ENCODE data around the gene CES4A.
"Not testable (repeated sequence)": the region's sequence is repeated elsewhere in the genome, so short reads cannot be mapped to it uniquely, and the experiment has no call there.

Gene CES4A

DNA sequence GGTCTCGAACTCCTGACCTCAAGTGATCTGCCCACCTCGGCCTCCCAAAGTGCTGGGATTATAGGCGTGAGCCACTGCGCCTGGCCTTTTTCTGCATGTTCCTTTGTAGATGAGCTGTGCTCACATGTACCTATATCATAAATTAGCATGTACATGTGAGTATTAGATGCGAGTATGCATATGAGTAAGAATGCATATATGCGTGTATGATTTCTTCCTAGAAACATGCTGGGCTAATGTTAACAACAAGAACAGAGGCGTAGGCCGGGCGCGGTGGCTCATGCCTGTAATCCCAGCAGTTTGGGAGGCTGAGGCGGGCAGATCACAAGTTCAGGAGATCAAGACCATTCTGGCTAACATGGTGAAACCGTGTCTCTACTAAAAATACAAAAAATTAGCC is 5.2 kb downstream of the CES4A start:
- FAIRE-seq = not testable (repeated sequence)

DNA sequence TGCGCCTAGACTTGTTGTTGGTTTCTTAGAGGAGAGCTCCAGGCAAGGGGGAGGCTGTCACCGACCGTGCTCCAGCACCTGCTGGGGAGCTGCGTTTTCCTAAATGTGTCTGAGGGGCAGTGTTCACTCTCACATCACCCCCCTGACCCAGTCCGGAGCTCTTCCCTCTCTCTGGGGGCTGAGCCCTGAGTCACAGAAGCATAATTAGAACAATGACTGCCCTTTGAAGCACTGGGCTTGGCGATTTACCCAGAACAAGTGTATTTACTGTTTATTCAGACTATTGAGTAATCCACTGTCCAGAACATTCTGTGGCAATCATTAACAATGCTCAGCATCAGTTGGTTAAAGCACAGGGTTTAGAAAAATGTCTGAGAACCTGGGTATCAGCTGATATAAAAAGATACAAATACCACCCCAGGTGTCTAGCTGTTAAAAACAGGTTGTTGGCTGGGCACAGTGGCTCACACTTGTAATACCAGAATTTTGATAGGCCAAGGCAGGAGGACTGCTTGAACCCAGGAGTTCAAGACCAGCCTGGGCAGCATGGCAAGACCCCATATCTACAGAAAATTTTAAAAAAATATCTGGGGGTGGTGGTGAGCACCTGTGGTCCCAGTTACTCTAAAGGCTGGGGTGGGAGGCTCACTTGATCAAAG is 8.1 kb downstream of the CES4A start:
- no peak for FAIRE-seq

DNA sequence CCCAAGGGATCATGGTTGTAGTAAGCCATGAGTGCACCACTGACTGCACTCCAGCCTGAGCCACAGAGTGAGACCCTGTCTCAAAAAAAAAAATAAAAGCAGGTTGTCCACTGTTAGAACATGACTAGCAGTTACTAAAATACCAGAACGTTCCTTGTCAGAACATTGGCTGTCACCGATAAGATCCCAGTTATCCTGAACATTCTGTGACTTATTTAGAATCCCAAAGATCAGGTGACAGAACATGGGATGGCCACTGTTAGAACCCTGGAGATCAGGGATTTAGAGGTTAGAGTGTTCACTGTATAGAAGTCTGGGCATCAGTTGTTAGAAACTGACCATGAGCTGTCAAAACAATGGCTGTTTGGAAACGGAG is 8.6 kb downstream of the CES4A start:
- FAIRE-seq = no peak

DNA sequence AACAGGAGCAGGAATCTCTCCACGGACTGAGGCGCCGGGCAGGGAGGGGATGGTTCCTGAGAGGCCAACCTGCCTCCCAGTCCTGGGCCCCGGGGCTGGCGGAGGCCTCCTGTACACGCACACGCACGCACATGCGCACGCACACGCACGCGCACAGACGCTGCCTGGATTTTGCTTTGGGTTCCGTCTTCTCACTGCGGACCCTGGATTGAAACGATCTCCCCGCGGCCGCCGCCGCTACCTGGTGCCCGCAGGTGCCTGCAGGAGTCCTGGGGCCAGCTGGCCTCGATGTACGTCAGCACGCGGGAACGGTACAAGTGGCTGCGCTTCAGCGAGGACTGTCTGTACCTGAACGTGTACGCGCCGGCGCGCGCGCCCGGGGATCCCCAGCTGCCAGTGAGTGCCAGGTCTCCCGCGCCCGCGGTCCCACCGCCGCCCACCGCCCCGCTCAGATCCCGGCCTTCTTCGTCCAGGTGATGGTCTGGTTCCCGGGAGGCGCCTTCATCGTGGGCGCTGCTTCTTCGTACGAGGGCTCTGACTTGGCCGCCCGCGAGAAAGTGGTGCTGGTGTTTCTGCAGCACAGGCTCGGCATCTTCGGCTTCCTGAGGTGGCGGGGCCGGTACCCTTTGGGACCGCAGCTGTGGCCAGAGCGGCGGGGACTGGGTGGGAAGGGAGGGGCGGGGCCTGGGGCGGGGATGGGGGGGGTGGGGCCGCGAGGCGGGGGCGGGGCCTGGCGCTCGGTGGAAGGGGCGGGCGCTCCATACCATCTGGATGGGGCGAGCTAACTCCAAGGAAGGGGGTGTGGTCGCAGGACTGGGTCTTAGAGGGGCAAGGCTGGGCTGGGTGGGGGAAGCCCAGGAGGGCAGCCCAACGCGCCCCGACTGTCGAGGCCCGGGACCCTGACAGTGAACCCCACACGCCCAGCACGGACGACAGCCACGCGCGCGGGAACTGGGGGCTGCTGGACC is 12.3 kb downstream of the CES4A start:
- no peak for FAIRE-seq

DNA sequence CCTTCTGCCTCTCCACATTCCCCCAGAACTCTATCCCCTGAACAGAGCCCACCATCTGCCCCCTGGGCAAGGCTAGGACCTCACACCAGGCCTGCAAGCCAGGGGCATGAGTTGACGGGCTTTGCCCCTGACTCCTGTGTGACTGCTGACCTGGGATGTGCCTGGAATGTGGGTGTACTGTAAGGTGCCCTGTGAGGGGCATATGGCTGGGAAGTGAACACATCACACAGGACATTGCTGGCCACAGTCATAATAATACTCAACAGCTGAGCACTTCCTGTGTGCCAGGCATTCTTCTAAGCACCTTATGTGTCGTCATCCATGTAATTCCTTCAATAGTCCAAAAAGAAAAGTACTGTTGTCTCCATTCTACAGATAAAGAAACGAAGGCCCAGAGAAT is 13.3 kb downstream of the CES4A start:
- FAIRE-seq = no peak

DNA sequence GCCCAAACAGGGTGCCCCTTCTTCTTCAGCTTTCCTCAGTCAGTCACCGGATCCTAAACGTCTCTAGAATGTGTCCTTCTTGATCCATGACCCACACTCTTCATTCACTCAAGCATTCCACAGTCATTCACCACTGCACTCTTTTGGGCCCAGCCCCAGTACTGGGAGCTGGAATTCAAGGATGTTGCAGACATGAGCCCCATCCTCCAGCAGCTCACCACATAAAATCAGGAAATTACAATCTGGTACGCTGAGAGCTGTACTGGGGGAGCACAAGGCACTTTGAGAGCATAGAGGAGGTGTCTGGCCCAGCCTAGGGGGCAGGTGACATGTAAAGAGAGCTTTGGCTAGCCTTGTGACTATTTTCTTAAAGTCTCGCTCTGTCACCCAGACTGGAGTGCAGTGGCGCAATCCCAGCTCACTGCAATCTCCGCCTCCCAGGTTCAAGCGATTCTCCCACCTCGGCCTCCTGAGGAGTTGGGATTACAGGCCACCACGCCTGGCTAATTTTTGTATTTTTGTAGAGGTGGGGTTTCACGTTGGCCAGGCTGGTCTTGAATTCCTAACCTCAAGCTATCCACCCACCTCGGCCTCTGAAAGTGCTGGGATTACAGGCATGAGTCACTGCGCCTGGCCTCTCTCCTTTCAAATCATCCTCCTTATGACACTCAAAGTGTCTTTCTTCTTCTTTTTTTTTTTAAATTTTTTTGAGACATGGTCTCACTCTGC is 18.7 kb downstream of the CES4A start:
- no peak for FAIRE-seq

DNA sequence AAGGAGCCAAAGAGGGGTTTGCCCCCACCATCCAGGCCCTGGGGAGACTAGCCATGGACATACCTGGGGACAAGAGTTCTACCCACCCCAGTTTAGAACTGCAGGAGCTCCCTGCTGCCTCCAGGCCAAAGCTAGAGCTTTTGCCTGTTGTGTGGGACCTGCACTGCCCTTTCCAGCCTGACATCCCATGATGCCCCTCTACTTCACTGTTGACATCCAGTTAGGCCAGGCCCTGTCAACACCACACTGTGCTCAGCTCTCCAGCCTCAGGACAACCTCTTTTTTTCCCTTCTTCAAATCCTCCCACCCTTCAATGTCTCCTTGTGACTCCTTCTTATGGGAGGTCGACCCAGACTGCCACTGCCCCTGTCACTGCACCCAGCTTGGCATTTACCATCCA is 20.8 kb downstream of the CES4A start:
- FAIRE-seq = no peak

DNA sequence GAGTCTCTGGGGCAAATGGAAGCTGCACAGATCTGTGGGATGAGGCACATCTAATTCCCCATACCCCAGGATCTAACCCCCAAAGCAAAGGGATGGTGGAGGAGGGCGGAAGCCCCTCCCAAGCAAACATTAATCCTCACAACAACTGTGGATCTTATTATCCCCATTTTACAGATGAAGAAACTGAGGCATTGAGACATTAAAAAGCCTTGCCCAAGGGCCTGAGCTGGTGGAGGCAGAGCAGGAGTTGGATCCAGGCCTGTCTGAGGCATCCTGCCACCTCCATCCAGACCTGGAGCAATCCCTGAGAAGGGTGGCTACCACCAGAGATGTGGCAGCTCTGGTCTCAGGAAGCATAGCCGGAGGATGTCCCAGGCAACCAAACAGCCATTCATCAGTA is 22.9 kb downstream of the CES4A start:
- no peak for FAIRE-seq

DNA sequence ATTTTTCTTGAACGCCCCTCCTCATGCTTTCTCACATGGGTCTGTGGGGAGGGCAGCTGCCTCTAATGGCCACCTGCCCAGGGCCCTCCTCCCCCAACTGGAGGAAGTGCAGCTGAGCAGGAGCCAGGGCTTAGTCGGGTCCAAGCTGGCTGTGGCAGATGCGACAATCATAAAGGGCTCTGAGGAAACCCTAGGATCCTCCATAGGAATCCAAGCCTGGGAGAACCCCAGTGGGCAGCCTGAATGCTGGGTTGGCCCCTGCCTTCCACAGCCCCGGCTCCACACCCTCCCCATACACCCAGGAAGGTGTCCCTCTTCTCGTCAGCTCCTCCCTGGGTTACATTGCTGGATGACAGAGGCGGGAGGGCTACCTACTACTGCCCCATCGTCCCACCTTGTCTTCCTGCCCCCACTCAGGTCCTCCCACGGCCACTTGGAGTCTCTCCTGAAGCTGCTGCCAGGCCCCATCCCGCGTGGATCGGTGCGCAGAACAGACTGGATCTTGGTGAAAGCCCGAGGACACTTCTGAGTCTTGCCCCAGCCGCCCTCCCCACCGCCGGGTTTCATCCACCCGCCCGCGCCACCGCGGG is 24.9 kb downstream of the CES4A start:
- no peak for FAIRE-seq

DNA sequence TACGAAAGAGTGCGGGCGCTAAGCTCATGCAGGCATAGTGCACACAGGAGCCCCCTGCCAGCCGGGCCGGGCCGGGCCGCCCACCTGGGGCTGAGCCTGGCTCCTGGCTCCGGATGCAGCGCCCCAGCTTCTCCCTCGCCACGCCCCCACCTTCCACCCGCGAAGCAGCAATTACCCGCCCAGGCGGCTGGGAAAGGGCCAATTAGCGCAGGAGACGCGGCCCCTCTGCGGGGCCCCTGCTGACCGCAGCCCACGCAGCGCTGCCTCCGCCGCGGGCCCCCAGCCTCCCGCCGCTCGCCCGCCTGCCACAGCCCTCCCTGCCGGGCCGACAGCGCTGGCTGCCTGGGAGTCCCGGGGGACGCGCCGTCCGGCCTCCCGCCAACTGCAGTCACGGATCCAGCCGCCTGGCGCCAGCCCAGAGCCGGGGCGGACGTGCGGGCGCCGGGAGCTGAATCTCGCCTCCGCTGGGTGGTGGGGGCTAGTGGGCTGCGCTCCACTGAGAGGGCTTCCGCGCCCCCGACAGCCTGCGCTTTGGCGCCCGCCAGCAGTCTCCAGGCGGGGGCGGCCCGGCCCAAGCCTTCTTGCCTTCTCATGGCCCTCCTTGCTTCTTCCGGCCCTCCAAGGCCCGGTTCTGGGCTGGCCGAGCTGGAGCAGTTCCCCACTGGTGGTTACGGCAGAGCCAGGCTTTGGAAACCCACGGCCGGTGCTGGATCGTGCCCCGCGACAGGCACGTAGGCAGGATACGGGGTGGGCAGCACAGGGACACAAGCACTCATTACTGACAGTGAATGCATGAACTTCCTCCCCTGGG is 25.6 kb downstream of the CES4A start:
- FAIRE-seq = no peak

DNA sequence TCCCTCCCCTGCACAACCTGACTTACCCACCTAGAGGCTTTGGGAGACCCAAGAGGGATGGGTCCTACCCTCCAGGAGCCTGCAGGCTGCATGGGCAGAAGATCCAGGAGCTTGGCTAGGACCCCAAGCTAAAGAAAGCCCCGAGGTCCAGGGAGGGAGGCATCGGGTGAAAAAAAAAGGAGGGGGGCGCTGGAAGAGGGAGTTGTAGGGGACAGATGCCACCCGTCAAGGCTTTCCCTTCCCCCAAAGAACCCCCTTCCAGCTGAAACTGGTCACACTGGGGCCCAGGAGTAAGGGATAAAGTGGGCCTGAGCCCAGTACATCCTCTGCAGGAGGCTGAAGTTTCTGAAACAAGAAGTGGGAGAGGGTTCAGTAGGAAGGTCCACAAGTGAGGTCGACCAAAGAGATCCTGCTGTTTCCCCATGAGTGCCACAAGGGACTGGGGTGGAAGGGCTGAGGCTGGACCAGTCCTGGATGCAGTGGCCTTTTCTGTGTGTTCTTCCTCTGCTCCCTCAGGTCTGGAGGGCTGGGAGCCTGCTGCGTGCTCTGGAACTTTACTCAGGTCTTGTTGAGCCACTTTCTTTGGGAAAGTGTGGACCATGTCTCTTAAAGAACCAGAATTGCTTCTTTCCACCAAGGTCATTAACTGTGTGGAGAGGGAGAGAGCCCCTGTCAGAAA is 26.4 kb downstream of the CES4A start:
- FAIRE-seq = no peak

DNA sequence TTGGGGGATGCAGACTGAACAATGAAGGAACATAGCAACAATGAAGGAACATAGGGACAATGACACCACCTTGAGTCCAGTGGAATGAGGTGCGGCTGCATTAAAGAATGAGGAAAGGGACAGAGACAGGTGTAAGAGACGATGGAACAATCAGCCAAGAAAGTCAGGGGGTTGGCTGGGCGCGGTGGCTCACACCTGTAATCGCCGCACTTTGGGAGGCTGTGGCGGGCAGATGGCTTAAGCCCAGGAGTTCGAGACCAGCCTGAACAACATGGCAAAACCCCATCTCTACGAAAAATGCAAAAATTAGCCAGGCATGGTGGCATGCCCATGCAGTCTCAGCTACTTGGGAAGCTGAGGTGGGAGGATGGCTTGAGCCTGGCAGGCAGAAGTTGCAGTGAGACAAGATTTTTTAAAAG is 26.9 kb downstream of the CES4A start:
- no peak for FAIRE-seq

DNA sequence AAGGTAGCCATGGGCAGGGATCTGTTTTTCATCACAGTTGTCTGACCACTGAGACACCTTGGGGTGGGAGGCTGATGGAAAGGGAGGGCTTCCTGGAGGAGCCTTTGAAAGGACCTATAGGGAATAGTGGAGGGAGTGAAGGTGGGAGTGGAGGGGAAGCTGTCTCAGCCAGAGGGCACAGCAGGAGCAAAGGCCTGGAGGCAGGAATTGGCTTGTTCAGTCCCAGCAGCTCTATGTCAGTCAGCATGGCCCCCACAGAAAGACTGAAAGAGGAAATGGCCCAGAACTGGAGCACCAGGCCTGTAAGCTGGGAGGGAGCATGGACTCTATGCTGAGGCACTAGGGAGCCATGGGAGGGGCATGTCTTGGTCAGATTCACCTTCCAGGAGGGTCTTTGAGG is 27.8 kb downstream of the CES4A start:
- no peak for FAIRE-seq

DNA sequence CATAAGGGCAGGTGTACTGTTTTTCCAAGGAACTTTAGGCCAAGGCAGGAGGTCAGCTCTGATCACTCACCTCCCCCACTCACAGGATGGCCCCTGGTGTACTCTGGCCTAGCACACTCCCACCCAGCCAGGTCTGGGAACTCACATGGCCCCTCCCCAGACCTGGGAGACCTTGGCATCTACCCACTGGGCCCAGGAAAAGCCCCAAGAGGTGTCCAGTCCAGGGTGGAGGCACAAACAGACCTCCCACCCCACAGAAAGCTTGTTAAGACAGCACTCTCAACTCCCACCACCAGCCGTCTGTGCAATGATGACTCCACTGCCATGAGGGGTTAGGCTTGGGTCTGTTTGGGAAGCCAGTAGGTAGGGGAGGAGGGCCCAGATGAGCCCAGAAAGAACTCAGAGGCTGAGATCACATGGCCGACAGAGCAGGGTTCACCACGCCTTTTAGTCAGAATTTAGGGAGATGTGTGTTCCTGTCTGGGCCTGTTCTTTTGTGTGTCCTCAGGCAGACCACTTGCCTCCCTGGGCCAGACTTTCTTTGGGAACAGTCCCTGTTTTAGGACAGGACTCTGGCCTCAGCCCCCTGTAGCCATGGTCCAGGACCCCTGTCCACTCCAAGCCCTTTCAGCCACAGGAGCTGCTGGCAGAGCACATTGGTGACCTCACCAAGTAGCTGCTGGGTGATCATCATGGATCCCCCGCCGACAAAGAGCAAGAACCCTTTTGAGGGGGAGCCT is 28.5 kb downstream of the CES4A start:
- FAIRE-seq = no peak

DNA sequence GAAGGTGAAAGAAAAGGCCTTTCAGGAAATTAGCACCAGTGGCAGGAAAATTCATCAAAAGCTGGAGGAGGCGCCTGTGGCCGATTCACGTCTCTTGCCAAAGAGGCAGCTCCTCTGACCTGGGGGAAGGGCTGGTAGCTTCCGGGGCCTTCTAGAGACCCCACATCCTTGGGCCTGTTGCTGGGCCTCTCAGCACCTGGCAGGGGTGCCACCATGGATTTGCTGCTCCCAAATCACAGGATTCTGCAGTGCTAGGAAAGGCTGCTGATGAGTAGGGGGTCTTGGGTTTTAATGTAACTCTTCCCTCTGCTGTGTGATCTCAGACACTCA is 29.0 kb downstream of the CES4A start:
- no peak for FAIRE-seq

DNA sequence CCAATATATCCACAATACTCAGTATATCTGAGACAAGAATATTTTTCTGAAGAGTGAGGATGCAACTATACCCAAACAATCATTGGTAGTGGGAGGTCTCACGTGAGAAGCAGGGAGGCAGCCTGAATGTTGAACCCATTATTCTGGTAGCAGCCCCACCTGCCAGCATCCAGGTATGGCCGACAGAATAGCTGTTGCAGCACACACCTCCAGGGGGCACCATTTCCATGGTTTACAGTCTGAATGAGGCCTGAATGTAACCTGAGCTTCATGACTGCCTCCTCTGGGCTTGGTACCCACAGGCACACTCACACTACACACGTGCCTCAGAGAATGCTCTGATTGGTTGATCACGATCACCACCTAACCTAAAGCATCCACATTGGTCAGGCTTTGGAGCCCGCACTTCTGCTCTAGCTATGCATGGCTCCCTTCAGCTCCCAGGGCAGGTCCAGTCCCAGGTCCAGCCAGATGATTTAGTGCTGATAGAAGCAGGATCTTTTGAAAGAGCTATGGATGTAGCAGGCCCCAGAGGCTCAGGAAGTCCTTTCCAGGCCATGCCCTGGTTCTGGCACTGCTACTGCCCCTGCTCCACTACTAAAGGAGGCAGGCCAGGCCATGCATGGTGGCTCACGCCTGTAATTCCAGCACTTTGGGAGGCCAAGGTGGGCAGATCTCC is 29.6 kb downstream of the CES4A start:
- FAIRE-seq = peak; percentile 97

DNA sequence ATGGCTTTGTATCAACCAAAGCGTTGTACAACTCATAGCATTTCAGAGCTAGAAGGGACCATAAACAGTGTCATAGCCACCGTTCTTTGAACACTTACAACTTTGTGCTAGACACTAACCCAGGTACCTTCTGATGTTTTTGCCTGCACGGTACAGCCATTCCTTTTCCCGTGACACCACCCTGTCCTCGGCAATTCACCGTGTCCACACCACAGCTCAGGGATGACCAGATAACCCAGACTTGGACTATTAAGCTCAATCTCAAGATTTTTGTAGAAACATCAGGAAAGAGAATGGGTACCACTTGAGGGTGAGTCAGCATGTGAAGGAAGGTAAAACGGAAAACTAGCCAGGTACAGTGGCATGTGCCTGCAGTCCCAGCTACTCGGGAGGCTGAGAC is 30.8 kb downstream of the CES4A start:
- FAIRE-seq = no peak

DNA sequence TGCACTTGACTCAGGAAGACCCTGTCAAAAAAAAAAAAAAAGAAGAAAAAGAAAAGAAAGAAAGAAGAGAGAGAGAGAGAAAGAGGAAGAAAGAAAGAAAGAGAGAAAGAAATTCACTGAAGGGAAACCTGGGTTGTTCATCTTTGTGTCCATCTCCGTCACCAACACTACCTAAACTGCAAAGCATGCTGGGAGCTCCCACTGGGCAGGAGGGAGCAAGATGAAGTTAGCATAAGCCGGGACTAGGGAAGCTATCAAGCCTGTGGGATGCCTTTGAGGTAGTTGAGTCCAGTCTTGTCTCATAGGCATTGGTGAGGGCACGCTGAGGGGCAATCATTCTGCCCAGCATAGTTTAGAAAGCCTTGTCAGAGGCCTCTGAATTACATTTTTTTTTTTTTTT is 32.9 kb downstream of the CES4A start:
- FAIRE-seq = no peak

DNA sequence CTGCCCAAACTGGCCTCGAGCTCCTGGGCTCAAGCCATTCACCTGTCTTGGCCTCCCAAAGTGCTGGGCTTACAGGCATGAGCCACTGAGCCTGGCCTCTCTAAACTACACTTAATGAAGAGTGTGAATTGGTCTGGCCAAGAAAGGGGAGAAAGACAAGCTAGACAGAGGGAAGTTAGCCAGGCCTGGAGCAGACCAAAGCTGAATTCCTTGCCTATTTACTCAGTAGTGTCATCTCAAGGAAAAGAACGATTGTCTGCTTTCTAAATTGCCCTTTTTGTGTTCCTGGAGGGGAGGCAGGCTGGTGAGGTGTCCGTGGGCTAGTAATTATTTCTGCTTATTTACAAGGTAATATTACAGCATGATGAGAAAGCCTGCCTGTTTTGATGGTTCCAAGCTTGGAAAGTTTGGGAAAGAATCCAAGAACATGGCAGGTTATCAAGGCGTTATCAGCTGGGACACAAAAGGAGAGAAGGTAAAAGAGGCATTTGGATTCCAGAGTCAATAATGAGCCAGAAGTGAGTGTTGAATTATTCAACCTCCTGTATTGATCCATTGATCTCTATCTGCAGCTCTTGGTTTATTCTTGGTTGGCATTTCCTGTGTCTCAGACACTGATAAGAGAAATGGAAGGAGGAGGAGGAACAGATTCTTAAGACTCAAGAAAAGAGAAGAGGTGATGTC is 34.3 kb downstream of the CES4A start:
- no peak for FAIRE-seq

DNA sequence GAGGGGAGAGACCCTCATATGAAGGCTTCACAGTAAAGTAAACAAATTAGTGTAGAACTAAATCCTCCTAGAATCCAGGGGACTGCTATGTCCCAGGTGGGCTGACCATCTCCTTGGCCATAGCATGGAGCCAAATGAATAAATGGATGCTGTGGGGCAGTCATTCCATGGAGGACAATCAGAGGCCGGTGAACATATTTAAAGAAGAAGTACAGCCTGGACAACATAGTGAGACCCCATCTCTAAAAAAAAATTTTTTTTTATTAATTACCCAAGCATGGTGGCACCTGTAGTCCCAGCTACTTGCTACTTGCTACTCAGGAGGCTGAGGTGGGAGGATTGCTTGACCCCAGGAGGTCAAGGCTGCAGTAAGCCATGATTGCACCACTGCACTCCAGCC is 35.3 kb downstream of the CES4A start:
- FAIRE-seq = no peak

Measured in G401.6 (cell line).